ENCODE data around the gene RPF1. TPM values are rescaled to one million over a fixed set of nuclear protein-coding genes. Genes with fewer than 3 reads are reported as not detected.

Gene RPF1
- total RNA-seq = 10 to 100 TPM; 31.6 to 34.0 TPM
- 54.9 TPM for polyA plus RNA-seq (2013, experiment 1 of 2)
- 58.0 TPM for polyA plus RNA-seq (2013, experiment 2 of 2)
- long read RNA-seq, experiment 1, transcript RPF1-201 (9 exons, 1,385 nt) = major isoform, 19 of 25 reads
- long read RNA-seq, experiment 1, partial matches to known transcripts = 4 of 25 reads
- long read RNA-seq, experiment 1, other reads (novel, unspliced or antisense) = 2 of 25 reads
- long read RNA-seq, experiment 2, transcript RPF1-201 (9 exons, 1,385 nt) = major isoform, 39 of 43 reads
- long read RNA-seq, experiment 2, partial matches to known transcripts = 2 of 43 reads
- long read RNA-seq, experiment 2, other reads (novel, unspliced or antisense) = 2 of 43 reads
- long read RNA-seq, experiment 3, transcript RPF1-201 (9 exons, 1,385 nt) = major isoform, 41 of 43 reads
- long read RNA-seq, experiment 3, partial matches to known transcripts = 2 of 43 reads
- long read RNA-seq, experiment 3, other reads (novel, unspliced or antisense) = 0 of 43 reads
- long read RNA-seq, experiment 4, transcript RPF1-201 (9 exons, 1,385 nt) = major isoform, 130 of 140 reads
- long read RNA-seq, experiment 4, partial matches to known transcripts = 3 of 140 reads
- long read RNA-seq, experiment 4, other reads (novel, unspliced or antisense) = 7 of 140 reads

- peak within 1 kb of the TSS; percentile 73 for H3K27ac ChIP-seq (ENCODE audit: low read depth, low read length)
- peaks cover 31% of the 10 kb centered on the region for H3K36me3 ChIP-seq (ENCODE audit: control insufficient read depth, insufficient read depth, low read length)
- Mint-ChIP-seq H3K9me3 (peaks cover 19% of the 10 kb centered on the region), H3K27me3 (ENCODE audit: insufficient read depth) (peaks cover 51% of the 10 kb centered on the region), H3K4me1 (peaks cover 7% of the 10 kb centered on the region), H3K36me3 (ENCODE audit: low read depth) (peaks cover 30% of the 10 kb centered on the region), H3K27ac (peak within 1 kb of the TSS; percentile 99), H3K4me3 (peak within 1 kb of the TSS; percentile 97)
- peaks cover 44% of the 10 kb centered on the region for H3K27me3 ChIP-seq (ENCODE audit: control insufficient read depth, insufficient read depth, low read length, poor library complexity, severe bottlenecking)
- no peaks in the 10 kb centered on the region for H3K4me1 ChIP-seq (ENCODE audit: control insufficient read depth, insufficient read depth, low read length)
- peaks cover 18% of the 10 kb centered on the region for H3K9me3 ChIP-seq (ENCODE audit: control insufficient read depth, low read length)
- 1 to 6% methylated on average over 25 to 51 of the region's 51 CpGs for WGBS, 2 experiments (ENCODE audit: insufficient coverage in 1 of 2, insufficient read length in 1 of 2)
- peak; percentile 89 for DNase-seq
- peak within 1 kb of the TSS; percentile 94 for H3K4me3 ChIP-seq (ENCODE audit: low read length)
- peak within 1 kb of the TSS; percentile 71 for H3K9ac ChIP-seq (ENCODE audit: extremely low read depth, low read length, poor library complexity, severe bottlenecking)
- TF ChIP-seq CTCF (conservative IDR thresholded peaks at IDR 0.05) = no peak
Measured at GRCh38 chr1:84478876-84479868, at the start of gene RPF1. RPF1 (plus strand) TSS chr1:84479266; CDS start chr1:84479282, 16 bp downstream.

- Mint-ChIP-seq H3K36me3 (ENCODE audit: low read depth) (no peaks in the 10 kb centered on the region), H3K4me3 (no peak overlapping the region), H3K4me1 (no peaks in the 10 kb centered on the region), H3K9me3 (peaks cover 9% of the 10 kb centered on the region), H3K27ac (no peak overlapping the region), H3K27me3 (ENCODE audit: insufficient read depth) (peaks cover 2% of the 10 kb centered on the region)
- Histone ChIP-seq H3K36me3 (ENCODE audit: control insufficient read depth, insufficient read depth, low read length) (no peaks in the 10 kb centered on the region), H3K27me3 (ENCODE audit: control insufficient read depth, insufficient read depth, low read length, poor library complexity, severe bottlenecking) (no peaks in the 10 kb centered on the region), H3K27ac (ENCODE audit: low read depth, low read length) (no peak overlapping the region), H3K4me1 (ENCODE audit: control insufficient read depth, insufficient read depth, low read length) (no peaks in the 10 kb centered on the region), H3K4me3 (ENCODE audit: low read length) (no peak overlapping the region), H3K9ac (ENCODE audit: extremely low read depth, low read length, poor library complexity, severe bottlenecking) (no peak overlapping the region), H3K9me3 (ENCODE audit: control insufficient read depth, low read length) (peaks cover 11% of the 10 kb centered on the region)
- 50 to 74% methylated on average over 1 to 2 of the region's 2 CpGs for WGBS, 2 experiments (ENCODE audit: insufficient coverage in 1 of 2, insufficient read length in 1 of 2)
- no peak for DNase-seq
- no peak for TF ChIP-seq CTCF (conservative IDR thresholded peaks at IDR 0.05)
Measured at GRCh38 chr1:84430546-84430945, 48.5 kb upstream of the RPF1 start.

Measured in endodermal cell (in vitro differentiated cells).